HEK293T (cell line): ENCODE measurements around the gene SEC11A.

Experiments
- BHLHE40 ChIP-seq: fragments of 450-650 bp; IDR thresholded peaks from 2 replicates; pipeline ENCODE4 v1.6.1; 2016; ENCODE audit warnings: mild to moderate bottlenecking, moderate library complexity, borderline replicate concordance
- ELF4 ChIP-seq: fragments of 450-650 bp; IDR thresholded peaks from 2 replicates; pipeline ENCODE4 v1.6.1; 2017; ENCODE audit warnings: antibody characterized with exemption
- FOXM1 ChIP-seq: fragments of 450-650 bp; IDR thresholded peaks from 2 replicates; pipeline ENCODE4 v1.6.1; 2017; ENCODE audit warnings: mild to moderate bottlenecking, borderline replicate concordance
- L3MBTL2 ChIP-seq: fragments of 450-650 bp; conservative IDR thresholded peaks from 2 replicates; pipeline ENCODE4 v1.6.1; 2016; ENCODE audit warnings: mild to moderate bottlenecking
- LEF1 ChIP-seq: fragments of 450-650 bp; IDR thresholded peaks from 2 replicates; pipeline ENCODE4 v1.6.1; 2017; ENCODE audit warnings: mild to moderate bottlenecking, borderline replicate concordance
- SP1 ChIP-seq: fragments of 450-650 bp; IDR thresholded peaks from 2 replicates; pipeline ENCODE4 v1.6.1; 2017
- TF ChIP-seq, protein P1 (sequence below): fragments of 450-650 bp; IDR thresholded peaks from 2 replicates; pipeline ENCODE4 v1.6.1; 2016

DNA sequence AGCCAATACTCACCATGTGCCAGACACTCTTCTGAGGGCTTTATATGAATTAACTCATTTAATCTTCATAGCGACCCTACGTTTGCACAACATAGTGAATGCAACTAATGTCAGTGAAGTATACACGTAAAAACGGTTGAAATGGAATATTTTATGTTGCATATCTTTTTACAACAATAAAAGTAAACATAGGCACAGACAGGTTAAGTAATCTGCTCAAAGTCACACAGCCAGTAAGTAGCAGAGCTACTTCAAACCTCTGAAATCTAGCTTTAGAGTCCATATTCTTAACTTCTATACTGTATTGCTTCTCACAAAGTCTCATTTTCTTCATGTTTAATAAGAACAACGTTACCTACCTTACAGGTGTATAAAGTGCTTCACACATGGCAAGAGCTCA is 1.6 kb downstream of the SEC11A start:
- TF ChIP-seq LEF1: no peak
- TF ChIP-seq, protein P1, sequence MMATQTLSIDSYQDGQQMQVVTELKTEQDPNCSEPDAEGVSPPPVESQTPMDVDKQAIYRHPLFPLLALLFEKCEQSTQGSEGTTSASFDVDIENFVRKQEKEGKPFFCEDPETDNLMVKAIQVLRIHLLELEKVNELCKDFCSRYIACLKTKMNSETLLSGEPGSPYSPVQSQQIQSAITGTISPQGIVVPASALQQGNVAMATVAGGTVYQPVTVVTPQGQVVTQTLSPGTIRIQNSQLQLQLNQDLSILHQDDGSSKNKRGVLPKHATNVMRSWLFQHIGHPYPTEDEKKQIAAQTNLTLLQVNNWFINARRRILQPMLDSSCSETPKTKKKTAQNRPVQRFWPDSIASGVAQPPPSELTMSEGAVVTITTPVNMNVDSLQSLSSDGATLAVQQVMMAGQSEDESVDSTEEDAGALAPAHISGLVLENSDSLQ: no peak
- TF ChIP-seq SP1: no peak
- TF ChIP-seq ELF4: no peak
- no peak for TF ChIP-seq BHLHE40
- TF ChIP-seq L3MBTL2: no peak
- no peak for TF ChIP-seq FOXM1
